WI38 (cell line): Measurements from ENCODE around the gene MVB12B.

Source experiments
- H3K4me3 ChIP-seq: 2 replicates; pipeline ENCODE4 v1.5.1; 2011; ENCODE audit warnings: low read depth, mild to moderate bottlenecking, control low read depth, low read length
- TF ChIP-seq, protein P1 (sequence below): IDR thresholded peaks from 2 replicates; pipeline ENCODE4 v1.5.1; 2012; ENCODE audit warnings: low read depth, mild to moderate bottlenecking, control low read depth, low read length

MVB12B gene

DNA sequence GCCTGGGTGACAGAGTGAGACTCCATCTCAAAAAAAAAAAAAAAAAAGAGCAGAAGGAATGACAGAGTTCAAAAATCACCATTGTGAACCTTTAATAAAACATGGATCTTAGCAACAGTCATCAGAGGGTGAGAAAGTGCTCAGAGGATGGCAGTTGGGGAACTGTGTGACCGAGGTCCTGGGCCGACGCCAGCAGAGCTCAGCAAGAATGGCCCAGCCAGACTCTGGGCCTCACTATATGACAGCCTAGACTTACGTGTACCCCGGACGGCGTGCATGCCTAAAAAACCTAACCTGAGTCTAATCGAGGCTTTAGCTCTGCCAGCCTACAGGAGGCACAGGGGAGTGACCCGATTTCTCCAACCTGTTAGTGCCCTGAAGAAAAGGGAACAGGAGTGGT is 64.3 kb downstream of the MVB12B start:
- no peak overlapping the region for H3K4me3 ChIP-seq
- TF ChIP-seq, protein P1, sequence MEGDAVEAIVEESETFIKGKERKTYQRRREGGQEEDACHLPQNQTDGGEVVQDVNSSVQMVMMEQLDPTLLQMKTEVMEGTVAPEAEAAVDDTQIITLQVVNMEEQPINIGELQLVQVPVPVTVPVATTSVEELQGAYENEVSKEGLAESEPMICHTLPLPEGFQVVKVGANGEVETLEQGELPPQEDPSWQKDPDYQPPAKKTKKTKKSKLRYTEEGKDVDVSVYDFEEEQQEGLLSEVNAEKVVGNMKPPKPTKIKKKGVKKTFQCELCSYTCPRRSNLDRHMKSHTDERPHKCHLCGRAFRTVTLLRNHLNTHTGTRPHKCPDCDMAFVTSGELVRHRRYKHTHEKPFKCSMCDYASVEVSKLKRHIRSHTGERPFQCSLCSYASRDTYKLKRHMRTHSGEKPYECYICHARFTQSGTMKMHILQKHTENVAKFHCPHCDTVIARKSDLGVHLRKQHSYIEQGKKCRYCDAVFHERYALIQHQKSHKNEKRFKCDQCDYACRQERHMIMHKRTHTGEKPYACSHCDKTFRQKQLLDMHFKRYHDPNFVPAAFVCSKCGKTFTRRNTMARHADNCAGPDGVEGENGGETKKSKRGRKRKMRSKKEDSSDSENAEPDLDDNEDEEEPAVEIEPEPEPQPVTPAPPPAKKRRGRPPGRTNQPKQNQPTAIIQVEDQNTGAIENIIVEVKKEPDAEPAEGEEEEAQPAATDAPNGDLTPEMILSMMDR = no peak

DNA sequence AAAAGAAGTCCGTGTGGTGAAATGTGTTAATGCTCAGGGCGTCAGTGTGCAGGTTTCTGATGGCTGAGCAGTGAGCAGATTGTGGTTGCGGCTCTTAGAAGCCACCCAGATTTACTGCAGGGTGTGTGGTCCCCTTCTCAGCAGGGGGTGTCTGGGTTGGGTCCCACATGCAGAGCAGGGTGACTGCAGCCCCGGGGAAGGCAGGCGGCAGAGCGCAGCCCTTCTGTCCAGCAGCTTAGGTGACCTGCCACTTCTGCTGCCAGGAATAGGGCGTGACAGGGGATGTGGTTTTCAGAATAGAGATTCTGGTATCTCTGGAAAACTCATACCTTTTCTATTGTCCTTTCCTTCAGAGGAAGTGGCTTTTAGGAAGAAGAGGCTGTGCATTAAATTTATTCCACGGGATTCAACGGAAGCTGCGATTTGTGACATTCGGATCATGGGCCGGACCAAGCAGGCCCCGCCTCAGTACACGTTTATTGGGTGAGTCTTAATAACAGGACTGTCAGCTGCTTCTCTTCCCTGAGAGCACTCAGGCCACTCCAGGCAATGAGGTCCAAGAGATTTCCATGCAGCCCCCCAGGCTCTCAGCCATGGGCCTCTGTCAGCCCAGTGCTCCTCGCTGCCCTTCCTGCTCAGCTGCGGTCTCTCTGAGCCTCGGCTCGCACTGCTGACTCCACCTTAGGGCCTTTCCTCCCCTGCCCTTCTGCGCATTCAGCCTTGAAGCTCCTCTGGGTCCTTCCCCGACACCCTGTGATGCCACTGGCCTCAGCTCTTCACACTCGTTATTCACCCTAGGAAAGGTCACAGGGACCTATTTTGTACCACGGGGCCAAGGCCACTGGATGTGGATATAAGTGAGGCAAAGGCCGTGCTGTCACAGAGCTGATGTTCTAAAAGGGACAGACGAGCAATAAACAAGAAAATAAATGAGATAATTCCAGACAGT is 65.4 kb downstream of the MVB12B start:
- TF ChIP-seq, protein P1 = no peak
- H3K4me3 ChIP-seq = no peak overlapping the region

- H3K4me3 ChIP-seq = no peak overlapping the region
- TF ChIP-seq, protein P1 = no peak
Measured at GRCh38 chr9:126392662-126393371, 66.2 kb downstream of the MVB12B start.

- TF ChIP-seq, protein P1 = no peak
- H3K4me3 ChIP-seq = no peak overlapping the region
Measured at GRCh38 chr9:126393876-126394275, 67.2 kb downstream of the MVB12B start.

DNA sequence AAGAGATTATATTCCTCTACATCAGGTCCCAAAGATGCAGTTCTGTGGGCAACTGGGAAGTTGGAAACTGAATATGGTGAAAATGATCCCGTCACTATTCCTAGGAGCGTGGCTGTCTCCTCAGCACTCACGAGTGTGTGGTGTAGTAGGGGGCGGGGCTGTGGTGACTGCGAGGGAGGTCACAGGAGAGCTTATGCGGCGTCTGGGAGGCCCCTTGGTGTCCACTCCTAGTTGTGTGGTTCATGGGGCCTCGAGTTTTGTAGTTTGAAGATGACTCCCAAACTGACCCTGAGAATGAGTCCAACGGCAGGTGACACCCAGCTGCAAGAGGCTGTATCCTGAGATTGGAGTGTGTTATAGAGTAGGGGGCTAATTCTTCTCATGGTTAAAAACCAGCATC is 68.2 kb downstream of the MVB12B start:
- H3K4me3 ChIP-seq = no peak overlapping the region
- TF ChIP-seq, protein P1 = no peak

GRCh38 chr9:126395439-126396212 is 69.0 kb downstream of the MVB12B start:
- TF ChIP-seq, protein P1 = no peak
- H3K4me3 ChIP-seq = no peak overlapping the region
